ENCODE measurements around the gene CACNA2D2. TPM values are rescaled to one million over a fixed set of nuclear protein-coding genes. Genes with fewer than 3 reads are reported as not detected.
A peak's percentile ranks its signal among the peaks of the same experiment; 100 is the strongest.

Gene CACNA2D2
- total and polyA plus RNA-seq, 5 donors from 2014 or later, result 0.24 to 1.2 (median 0.29) TPM

DNA sequence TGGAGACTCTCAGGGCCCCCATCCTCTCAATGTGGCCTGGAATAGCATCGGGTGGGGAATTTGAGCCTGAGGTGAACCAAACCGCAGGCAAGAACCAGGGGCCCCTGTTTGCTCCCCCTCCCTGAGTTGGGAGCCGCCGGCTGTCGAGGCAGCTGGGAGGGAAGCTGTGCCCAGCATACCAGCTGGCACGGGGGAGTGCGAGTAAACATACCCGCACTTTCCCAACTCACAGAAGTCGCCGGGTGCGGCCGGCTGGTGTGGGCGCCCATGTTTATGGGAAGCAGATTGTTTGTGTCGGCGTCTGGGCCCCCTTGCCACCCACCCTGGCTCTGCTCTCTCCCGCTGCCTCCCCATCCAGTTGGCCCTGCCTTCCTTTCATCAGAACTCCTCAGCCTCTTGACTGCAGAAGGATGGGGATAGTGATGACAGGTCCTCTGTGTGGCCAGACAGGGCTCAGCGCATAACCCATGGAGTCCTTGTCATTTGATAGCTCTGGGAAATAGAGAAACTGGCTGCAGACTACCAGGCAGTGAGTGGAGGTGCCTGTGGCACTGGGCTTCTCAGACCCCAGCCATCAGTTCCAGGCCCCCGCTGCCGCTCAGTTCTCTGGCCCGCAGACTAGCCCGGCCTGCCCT lies 60.4 kb downstream of the CACNA2D2 start:
- H3K27ac Mint-ChIP-seq, result no peak overlapping the region

DNA sequence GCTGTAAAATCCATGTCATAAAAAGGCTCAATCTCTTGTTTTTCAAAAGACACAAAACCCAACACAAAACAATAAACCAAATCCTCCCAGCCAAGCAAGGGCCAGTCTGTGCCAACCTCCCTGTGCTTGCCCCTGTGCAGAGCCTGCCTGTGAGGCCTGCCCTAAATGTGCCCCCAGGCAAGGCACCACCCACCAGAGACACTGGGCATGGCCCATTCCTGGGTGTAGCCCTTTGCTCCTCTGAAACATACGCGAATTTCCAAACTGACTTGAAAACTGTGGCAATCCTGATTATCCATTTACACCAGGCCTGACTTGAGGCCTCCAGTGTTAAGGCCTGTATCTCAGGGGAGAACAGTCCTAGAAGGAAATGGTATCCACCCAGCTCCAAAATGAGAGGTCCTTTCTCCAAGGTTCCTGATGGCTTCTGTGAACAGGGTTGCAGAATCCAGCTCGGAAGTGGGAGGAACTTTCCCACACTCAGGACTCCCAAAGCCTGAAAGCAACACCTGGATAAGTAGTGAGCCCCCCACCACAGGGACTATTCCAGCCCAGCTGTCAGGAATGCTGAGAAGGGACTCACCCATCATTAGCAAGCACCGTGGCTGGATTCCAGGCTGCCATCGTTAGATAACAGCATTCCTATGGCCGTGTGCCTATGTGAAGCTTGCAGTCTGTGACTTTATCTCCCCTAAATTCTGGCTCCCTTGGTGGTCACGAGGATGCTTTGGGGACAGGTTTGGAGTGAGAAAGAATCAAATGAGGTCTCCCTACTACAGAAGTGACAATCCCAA lies 61.8 kb downstream of the CACNA2D2 start:
- no peak for ATAC-seq (ENCODE audit: low read depth in 2 of 2)
- no peak overlapping the region for H3K4me3 ChIP-seq (ENCODE audit: low read depth, low read length)
- Mint-ChIP-seq H3K27ac (no peak overlapping the region), H3K4me3 (no peak overlapping the region), H3K36me3 (no peaks in the 10 kb centered on the region), H3K4me1 (peaks cover 0 to 5% (median 0%) of the 10 kb centered on the region in 4 donors), H3K9me3 (no peaks in the 10 kb centered on the region), H3K27me3 (no peaks in the 10 kb centered on the region)
- no peak overlapping the region for H3K27ac ChIP-seq (ENCODE audit: insufficient read depth, low read length, poor library complexity, severe bottlenecking)
- no peaks in the 10 kb centered on the region for H3K4me1 ChIP-seq (ENCODE audit: control insufficient read depth, insufficient read depth, low read length, poor library complexity, severe bottlenecking)
- H3K27me3 ChIP-seq (ENCODE audit: control insufficient read depth, insufficient read depth, low read length), result no peaks in the 10 kb centered on the region
- H3K36me3 ChIP-seq (ENCODE audit: control insufficient read depth, insufficient read depth, low read length), result no peaks in the 10 kb centered on the region
- H3K9me3 ChIP-seq (ENCODE audit: control insufficient read depth in 2 of 2, low read length in 2 of 2), result no peaks in the 10 kb centered on the region
- no peak for DNase-seq

More for the DNA sequence above, 60.4 kb downstream of the CACNA2D2 start:
- DNase-seq (no peak), ATAC-seq (ENCODE audit: low read depth in 2 of 2) (no peak)
- Histone ChIP-seq H3K36me3 (ENCODE audit: control insufficient read depth, insufficient read depth, low read length) (no peaks in the 10 kb centered on the region), H3K9me3 (ENCODE audit: control insufficient read depth in 2 of 2, low read length in 2 of 2) (no peaks in the 10 kb centered on the region), H3K4me3 (ENCODE audit: low read depth, low read length) (no peak overlapping the region), H3K4me1 (ENCODE audit: control insufficient read depth, insufficient read depth, low read length, poor library complexity, severe bottlenecking) (no peaks in the 10 kb centered on the region), H3K27ac (ENCODE audit: insufficient read depth, low read length, poor library complexity, severe bottlenecking) (no peak overlapping the region), H3K27me3 (ENCODE audit: control insufficient read depth, insufficient read depth, low read length) (no peaks in the 10 kb centered on the region)
- H3K27me3 Mint-ChIP-seq, result no peaks in the 10 kb centered on the region
- peaks cover 0 to 2% (median 0%) of the 10 kb centered on the region in 7 donors for H3K9me3 Mint-ChIP-seq
- no peaks in the 10 kb centered on the region for H3K36me3 Mint-ChIP-seq
- H3K4me1 Mint-ChIP-seq, result peaks cover 0 to 15% (median 0%) of the 10 kb centered on the region in 4 donors
- no peak overlapping the region for H3K4me3 Mint-ChIP-seq

DNA sequence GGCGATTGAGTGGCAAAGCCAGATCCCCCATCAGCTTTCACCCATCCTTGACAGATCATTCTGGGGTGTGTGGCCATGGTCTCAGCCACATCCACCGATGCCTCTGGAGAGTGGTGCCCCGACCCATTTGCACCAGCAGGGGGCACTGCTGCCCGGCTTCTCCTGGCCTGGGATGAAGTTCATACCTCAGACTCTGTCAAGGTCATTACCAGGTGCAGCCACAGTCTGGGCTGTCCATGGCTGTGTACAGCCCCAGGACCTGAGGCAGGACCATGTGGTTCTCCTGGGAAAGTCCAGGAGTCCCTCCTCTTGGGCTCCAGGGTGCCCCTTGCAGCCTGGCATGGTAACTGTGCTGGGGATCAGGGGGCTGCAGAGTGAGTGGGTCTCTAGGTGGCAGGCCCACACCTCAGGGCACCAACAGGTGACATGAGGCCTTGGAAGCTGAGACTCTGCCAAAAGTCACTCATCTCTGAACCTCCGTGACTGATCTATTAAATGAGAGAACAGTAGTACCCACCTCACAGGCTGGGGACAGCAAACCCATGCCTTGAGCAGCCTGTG lies 67.2 kb downstream of the CACNA2D2 start:
- Histone ChIP-seq H3K4me1 (ENCODE audit: control insufficient read depth, insufficient read depth, low read length, poor library complexity, severe bottlenecking) (no peaks in the 10 kb centered on the region), H3K36me3 (ENCODE audit: control insufficient read depth, insufficient read depth, low read length) (no peaks in the 10 kb centered on the region), H3K27me3 (ENCODE audit: control insufficient read depth, insufficient read depth, low read length) (no peaks in the 10 kb centered on the region), H3K9me3 (ENCODE audit: control insufficient read depth in 2 of 2, low read length in 2 of 2) (no peaks in the 10 kb centered on the region), H3K27ac (ENCODE audit: insufficient read depth, low read length, poor library complexity, severe bottlenecking) (no peak overlapping the region), H3K4me3 (ENCODE audit: low read depth, low read length) (no peak overlapping the region)
- ATAC-seq (ENCODE audit: low read depth in 2 of 2) (peak; percentile 77 to 82), DNase-seq (peak; percentile 59 to 71 (median 69))
- Mint-ChIP-seq H3K27me3 (no peaks in the 10 kb centered on the region), H3K4me3 (no peak overlapping the region), H3K4me1 (peaks cover 0 to 4% (median 0%) of the 10 kb centered on the region in 4 donors), H3K9me3 (no peaks in the 10 kb centered on the region), H3K27ac (peak overlapping the region in 1 of 3 donors; percentile 38), H3K36me3 (no peaks in the 10 kb centered on the region)

DNA sequence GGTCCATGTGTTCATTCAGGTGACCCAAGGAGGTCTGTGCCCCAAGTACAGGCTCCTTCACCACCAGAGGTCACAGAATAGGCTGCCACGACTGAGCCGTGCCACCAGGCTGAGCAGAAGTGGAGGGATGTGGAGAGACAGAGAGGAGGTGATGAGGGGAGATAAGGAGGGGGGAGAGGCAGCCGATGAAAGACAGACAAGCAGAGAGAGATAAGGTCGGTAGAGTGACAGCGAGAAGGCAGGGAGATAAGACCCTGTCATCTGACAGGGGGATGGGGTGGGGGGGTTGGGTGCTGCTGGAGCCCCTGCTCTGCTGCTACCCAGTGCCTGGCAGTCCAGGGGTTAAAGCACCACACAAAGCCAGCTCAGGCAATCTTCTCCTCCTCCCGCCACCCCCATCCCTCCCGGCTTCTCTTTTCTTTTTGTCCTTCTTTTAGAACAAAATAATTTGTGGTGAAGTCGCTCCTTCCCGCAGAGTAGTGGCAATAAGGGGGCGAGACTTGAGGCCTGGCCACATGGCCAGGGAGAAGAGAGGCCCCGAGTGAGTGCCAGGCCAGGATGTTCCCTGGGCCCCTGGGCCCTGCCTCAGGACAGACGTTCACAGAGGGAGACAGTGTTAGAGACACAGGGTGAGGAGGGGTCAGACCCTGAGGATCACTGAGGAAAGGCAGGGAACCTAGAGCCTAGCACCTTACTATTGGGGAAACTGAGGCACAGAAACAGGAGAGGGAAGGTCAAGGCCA lies 67.9 kb downstream of the CACNA2D2 start:
- H3K9me3 ChIP-seq (ENCODE audit: control insufficient read depth in 2 of 2, low read length in 2 of 2), result no peaks in the 10 kb centered on the region
- no peaks in the 10 kb centered on the region for H3K9me3 Mint-ChIP-seq
- no peak overlapping the region for H3K27ac ChIP-seq (ENCODE audit: insufficient read depth, low read length, poor library complexity, severe bottlenecking)
- H3K4me3 ChIP-seq (ENCODE audit: low read depth, low read length), result no peak overlapping the region
- H3K4me1 ChIP-seq (ENCODE audit: control insufficient read depth, insufficient read depth, low read length, poor library complexity, severe bottlenecking), result no peaks in the 10 kb centered on the region
- peak overlapping the region in 1 of 3 donors; percentile 38 for H3K27ac Mint-ChIP-seq
- H3K27me3 Mint-ChIP-seq, result no peaks in the 10 kb centered on the region
- H3K36me3 ChIP-seq (ENCODE audit: control insufficient read depth, insufficient read depth, low read length), result no peaks in the 10 kb centered on the region
- no peak for ATAC-seq (ENCODE audit: low read depth in 2 of 2)
- no peak overlapping the region for H3K4me3 Mint-ChIP-seq
- no peak for DNase-seq
- no peaks in the 10 kb centered on the region for H3K36me3 Mint-ChIP-seq
- no peaks in the 10 kb centered on the region for H3K27me3 ChIP-seq (ENCODE audit: control insufficient read depth, insufficient read depth, low read length)
- H3K4me1 Mint-ChIP-seq, result peaks cover 0 to 4% (median 0%) of the 10 kb centered on the region in 4 donors

DNA sequence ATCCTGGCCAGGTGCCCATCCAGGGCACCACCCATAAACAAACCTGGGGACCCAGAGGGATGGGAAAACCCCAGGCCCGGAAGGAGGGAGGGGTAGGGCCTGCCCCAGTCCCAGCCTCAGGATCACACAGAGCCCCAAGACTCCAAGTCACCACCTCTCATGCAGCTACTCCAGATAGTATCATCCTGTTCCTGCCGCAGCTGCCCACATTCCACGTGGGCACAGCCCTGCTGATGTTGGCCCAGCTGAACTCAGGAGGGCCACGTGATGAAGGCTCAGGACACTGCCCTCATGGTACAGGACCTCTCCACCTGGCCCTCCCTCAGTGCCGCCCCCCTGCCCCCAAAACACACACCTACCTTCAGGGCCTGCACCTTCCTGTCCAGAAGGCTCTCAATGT lies 69.5 kb downstream of the CACNA2D2 start:
- no peaks in the 10 kb centered on the region for H3K27me3 ChIP-seq (ENCODE audit: control insufficient read depth, insufficient read depth, low read length)
- Mint-ChIP-seq H3K4me1 (peaks cover 0 to 4% (median 0%) of the 10 kb centered on the region in 4 donors), H3K27ac (peak overlapping the region in 1 of 3 donors; percentile 38), H3K36me3 (no peaks in the 10 kb centered on the region), H3K27me3 (no peaks in the 10 kb centered on the region), H3K4me3 (no peak overlapping the region), H3K9me3 (no peaks in the 10 kb centered on the region)
- no peak for ATAC-seq (ENCODE audit: low read depth in 2 of 2)
- no peak for DNase-seq
- no peaks in the 10 kb centered on the region for H3K4me1 ChIP-seq (ENCODE audit: control insufficient read depth, insufficient read depth, low read length, poor library complexity, severe bottlenecking)
- no peaks in the 10 kb centered on the region for H3K9me3 ChIP-seq (ENCODE audit: control insufficient read depth in 2 of 2, low read length in 2 of 2)
- no peaks in the 10 kb centered on the region for H3K36me3 ChIP-seq (ENCODE audit: control insufficient read depth, insufficient read depth, low read length)
- H3K27ac ChIP-seq (ENCODE audit: insufficient read depth, low read length, poor library complexity, severe bottlenecking), result no peak overlapping the region
- H3K4me3 ChIP-seq (ENCODE audit: low read depth, low read length), result no peak overlapping the region

DNA sequence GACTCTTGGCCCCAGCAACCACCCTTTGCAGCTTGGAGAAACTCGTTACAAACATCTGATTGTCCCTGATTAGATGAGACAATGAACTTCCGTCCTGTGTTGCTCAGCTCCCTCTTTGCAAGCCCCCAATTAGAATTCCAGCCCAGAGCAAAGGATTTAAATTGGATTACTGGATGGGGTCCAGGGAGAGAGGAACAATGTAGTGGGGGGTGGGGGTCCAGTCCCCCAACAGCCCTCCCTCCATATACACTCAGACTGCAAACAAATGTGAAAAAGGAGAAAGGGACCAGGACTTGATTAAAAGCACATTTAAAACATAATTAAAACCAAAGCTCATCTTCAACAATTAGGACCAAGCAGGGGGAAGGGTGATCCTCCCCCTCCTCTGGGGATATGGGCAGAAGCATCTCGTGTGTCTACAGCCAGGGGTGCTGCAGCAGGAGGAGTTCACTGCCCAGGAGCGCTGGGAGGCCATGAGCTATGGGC lies 72.4 kb downstream of the CACNA2D2 start:
- H3K4me3 Mint-ChIP-seq, result no peak overlapping the region
- no peak overlapping the region for H3K27ac ChIP-seq (ENCODE audit: insufficient read depth, low read length, poor library complexity, severe bottlenecking)
- H3K9me3 ChIP-seq (ENCODE audit: control insufficient read depth in 2 of 2, low read length in 2 of 2), result no peaks in the 10 kb centered on the region
- no peaks in the 10 kb centered on the region for H3K27me3 ChIP-seq (ENCODE audit: control insufficient read depth, insufficient read depth, low read length)
- H3K27ac Mint-ChIP-seq, result peak overlapping the region in 1 of 3 donors; percentile 68
- H3K36me3 Mint-ChIP-seq, result no peaks in the 10 kb centered on the region
- no peaks in the 10 kb centered on the region for H3K4me1 ChIP-seq (ENCODE audit: control insufficient read depth, insufficient read depth, low read length, poor library complexity, severe bottlenecking)
- H3K4me1 Mint-ChIP-seq, result peaks cover 0 to 3% (median 0%) of the 10 kb centered on the region in 4 donors
- ATAC-seq (ENCODE audit: low read depth in 2 of 2) (no peak), DNase-seq (no peak)
- no peaks in the 10 kb centered on the region for H3K27me3 Mint-ChIP-seq
- no peaks in the 10 kb centered on the region for H3K36me3 ChIP-seq (ENCODE audit: control insufficient read depth, insufficient read depth, low read length)
- H3K9me3 Mint-ChIP-seq, result no peaks in the 10 kb centered on the region
- H3K4me3 ChIP-seq (ENCODE audit: low read depth, low read length), result no peak overlapping the region

DNA sequence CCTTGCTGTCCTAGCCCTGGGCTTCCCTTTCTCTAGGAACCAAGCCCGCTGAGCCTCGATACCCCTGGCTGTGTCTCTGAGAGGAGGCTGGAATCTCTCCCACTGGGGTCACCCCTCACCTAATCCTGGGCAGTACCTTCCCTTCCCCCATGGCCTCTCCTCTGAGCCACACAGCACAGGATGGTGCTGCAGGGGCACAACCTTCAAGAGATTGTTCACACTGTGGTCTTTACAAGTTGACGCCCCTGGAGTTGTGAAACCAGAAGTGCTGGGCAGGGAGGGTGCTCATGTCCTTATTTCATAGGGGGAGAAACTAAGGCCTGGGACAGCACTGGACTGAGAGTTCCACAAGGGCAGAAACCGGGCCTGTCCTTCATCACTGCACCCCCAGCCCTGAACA lies 73.2 kb downstream of the CACNA2D2 start:
- no peak overlapping the region for H3K27ac Mint-ChIP-seq
- Histone ChIP-seq H3K27ac (ENCODE audit: insufficient read depth, low read length, poor library complexity, severe bottlenecking) (no peak overlapping the region), H3K9me3 (ENCODE audit: control insufficient read depth in 2 of 2, low read length in 2 of 2) (no peaks in the 10 kb centered on the region), H3K27me3 (ENCODE audit: control insufficient read depth, insufficient read depth, low read length) (no peaks in the 10 kb centered on the region), H3K36me3 (ENCODE audit: control insufficient read depth, insufficient read depth, low read length) (no peaks in the 10 kb centered on the region), H3K4me3 (ENCODE audit: low read depth, low read length) (no peak overlapping the region), H3K4me1 (ENCODE audit: control insufficient read depth, insufficient read depth, low read length, poor library complexity, severe bottlenecking) (no peaks in the 10 kb centered on the region)
- H3K4me3 Mint-ChIP-seq, result no peak overlapping the region
- H3K36me3 Mint-ChIP-seq, result no peaks in the 10 kb centered on the region
- no peaks in the 10 kb centered on the region for H3K4me1 Mint-ChIP-seq
- H3K27me3 Mint-ChIP-seq, result no peaks in the 10 kb centered on the region
- no peaks in the 10 kb centered on the region for H3K9me3 Mint-ChIP-seq
- DNase-seq (no peak), ATAC-seq (ENCODE audit: low read depth in 2 of 2) (no peak)
